Stimulated activated CD8-positive, alpha-beta memory T cell treated with anti-CD3 and anti-CD28 coated beads, Interleukin-15, amount 100 ng/mL, for 24 hours (primary cell): ENCODE measurements around the gene PRPS2.

Experiments
- DNase-seq: peaks from one replicate; pipeline ENCODE4 v3.0.0-alpha.2; 2020; ENCODE audit warnings: low read depth

PRPS2 gene

DNA sequence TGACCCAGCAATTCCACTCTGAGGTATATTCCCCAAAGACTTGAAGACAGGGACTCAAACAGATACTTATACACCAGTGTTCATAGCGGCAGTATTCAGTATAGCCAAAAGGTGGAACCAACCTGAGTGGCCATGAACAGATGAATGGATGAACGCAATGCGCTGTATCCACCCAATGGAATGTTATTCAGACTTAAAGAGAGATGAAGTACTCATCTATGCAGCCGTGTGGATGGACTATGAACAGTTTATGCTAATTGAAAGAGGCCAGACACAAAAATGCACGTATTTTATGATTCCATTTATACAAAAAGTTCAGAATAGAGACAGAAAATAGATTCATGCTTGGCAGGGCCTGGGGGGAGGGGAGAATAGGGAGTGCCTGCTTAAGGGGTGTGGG is 26.3 kb downstream of the PRPS2 start:
- no peak for DNase-seq

- DNase-seq: no peak
Measured at GRCh38 chrX:12819222-12819621, 28.0 kb downstream of the PRPS2 start.

- no peak for DNase-seq
Measured at GRCh38 chrX:12820737-12821136, 29.5 kb downstream of the PRPS2 start.

- no peak for DNase-seq
Measured at GRCh38 chrX:12824944-12825343, 33.7 kb downstream of the PRPS2 start.

DNA sequence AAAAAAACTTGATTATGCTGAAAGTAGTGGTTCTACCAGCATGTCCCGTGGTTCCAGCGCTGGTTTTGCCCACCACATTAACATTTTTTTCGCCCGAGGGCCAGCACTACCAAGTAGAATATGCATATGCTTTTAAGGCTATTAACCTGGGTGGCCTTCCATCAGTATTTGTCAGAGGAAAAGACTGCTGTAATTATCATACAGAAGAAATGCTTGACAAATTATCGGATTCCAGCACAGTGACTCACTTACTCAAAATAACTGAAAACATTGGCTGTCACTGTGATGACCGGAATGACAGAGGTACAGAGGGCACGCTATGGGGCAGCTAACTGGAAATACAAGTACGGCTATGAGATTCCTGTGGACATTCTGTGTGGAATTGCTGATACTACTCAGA is 34.6 kb downstream of the PRPS2 start:
- DNase-seq: no peak

- DNase-seq: no peak
Measured at GRCh38 chrX:12843061-12843667, 52.0 kb downstream of the PRPS2 start.

- DNase-seq: no peak
Measured at GRCh38 chrX:12843668-12844279, 52.6 kb downstream of the PRPS2 start.

- no peak for DNase-seq
Measured at GRCh38 chrX:12844319-12844718, 53.1 kb downstream of the PRPS2 start.

DNA sequence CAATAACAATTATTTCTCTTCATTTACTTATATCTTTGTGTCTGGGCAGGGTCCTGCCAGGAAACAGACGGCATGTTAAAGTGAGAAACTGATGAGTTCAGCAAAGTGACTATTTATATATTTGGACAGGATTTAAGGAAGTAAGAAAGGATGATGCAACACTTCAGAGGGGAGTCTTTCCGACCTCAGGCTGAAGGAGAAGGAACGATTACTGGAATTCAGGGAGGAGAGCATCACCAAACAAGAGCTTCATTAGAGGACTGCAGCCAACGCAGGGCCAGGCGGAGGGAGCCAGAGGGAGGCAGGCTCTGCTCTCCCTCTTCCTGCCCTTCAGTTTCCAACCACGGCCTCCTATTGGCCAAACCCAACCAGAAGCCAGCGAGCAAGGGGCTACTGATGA is 74.1 kb downstream of the PRPS2 start:
- no peak for DNase-seq

- no peak for DNase-seq
Measured at GRCh38 chrX:12866451-12867377, 75.5 kb downstream of the PRPS2 start, which contains the start of gene TLR7. TSS of gene TLR7 (plus strand) at chrX:12867072. CDS start at chrX:12867579, 507 bp downstream.

GRCh38 chrX:12867685-12868084 is 76.5 kb downstream of the PRPS2 start:
- no peak for DNase-seq

- DNase-seq: no peak
Measured at GRCh38 chrX:12868747-12869146, 77.5 kb downstream of the PRPS2 start.

GRCh38 chrX:12871257-12871656 is 80.0 kb downstream of the PRPS2 start:
- no peak for DNase-seq

DNA sequence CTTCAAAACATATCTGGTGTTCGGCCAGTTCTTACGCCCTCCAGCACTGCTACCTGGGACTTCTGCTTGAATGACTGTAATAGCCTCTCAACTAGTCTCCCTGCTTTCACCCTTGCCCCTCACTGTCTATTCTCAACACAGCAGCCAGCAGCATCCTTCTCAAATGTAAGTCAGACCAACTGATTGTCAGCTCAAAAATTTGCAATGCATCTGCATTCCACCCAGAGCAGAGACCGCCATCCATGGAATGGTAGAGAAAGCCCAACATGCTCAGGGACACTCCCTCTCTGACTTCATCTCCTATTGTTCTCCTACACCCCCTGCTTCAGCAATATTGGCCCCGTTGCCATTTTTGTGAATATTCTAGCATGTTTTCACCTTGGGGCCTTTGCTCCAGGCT is 81.5 kb downstream of the PRPS2 start:
- DNase-seq: no peak
